HG02763 (cell line): Measurements from ENCODE around the gene FCSK.
A peak's percentile ranks its signal among the peaks of the same experiment; 100 is the strongest.
"Not testable (repeated sequence)": the region's sequence is repeated elsewhere in the genome, so short reads cannot be mapped to it uniquely, and the experiment has no call there.

Experiments
- ATAC-seq: cut with Tn5 transposase; IDR thresholded peaks from one replicate; pipeline ENCODE4 v1.9.1; 2021; ENCODE audit warnings: mild to moderate bottlenecking, moderate library complexity; ENCODE audit not compliant: unreplicated experiment

Gene FCSK

GRCh38 chr16:70430667-70431536 lies 23.5 kb upstream of the FCSK start:
- ATAC-seq: peak; percentile 39

- ATAC-seq: no peak
Observed at GRCh38 chr16:70432356-70432722, 22.1 kb upstream of the FCSK start.

- no peak for ATAC-seq
Observed at GRCh38 chr16:70432723-70433457, 21.5 kb upstream of the FCSK start.

- ATAC-seq: no peak
Observed at GRCh38 chr16:70433458-70434103, 20.8 kb upstream of the FCSK start.

DNA sequence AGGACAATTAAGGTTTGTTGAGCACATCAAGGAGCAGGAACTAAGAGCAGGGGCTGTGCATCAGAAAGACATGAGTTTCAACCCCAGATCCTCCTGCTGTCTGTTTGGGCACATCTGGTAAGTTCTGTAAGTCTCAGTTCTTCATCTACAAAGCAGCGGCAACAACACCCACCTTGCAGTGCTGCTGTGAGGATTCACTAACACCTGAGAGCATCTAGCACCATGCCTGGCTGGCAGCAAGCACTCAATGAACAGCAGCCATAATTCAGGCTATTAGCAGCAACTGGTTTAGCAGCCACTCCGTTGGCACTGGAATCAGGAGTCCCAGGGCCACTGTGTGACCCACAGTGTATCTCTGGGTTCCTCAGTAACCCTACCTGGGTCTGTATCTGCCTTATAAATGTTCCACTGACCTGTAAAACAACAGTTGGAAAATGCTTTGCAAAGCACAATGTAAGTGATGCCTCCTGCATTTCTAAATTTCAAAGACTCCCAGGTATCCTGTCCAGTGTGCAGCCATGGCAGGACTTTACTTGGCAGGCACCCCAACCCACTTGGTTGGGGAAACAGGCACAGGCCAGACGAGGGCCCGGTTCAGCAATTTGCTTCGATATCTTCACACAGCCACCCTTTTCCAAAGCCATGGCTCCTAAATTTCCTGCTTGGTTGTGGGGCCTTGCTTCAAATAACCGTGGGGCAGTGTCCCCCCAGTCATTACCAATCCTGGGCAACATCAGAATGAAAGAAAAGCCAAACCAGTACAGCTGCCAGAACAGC lies 19.7 kb upstream of the FCSK start:
- no peak for ATAC-seq

DNA sequence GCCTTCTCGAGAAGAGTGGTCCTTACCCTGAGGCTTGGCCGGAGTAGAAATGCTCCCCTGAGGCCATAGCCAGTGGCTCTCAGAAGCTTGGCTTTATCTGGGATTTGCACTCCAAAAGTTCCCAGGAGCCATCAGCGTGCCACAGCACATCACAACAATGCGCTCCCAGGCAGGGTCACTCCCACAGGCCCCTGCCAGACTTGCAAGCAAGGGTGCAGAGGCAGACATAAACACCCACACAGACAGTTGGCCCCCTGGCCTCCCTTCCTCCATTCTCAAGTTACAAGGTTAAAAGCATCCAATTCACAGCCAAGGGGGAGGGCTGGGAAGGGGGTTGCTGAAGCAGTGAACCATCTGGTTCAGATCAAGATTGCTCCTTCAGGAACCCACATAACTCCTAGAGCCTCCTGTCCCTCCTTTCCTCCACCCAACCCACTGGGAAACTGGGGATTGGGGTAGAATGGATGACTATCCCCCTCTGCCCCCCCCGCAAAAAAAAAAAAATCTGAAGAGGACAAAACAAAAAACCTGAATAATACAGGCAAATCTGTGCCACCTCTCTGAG lies 17.3 kb upstream of the FCSK start:
- no peak for ATAC-seq

DNA sequence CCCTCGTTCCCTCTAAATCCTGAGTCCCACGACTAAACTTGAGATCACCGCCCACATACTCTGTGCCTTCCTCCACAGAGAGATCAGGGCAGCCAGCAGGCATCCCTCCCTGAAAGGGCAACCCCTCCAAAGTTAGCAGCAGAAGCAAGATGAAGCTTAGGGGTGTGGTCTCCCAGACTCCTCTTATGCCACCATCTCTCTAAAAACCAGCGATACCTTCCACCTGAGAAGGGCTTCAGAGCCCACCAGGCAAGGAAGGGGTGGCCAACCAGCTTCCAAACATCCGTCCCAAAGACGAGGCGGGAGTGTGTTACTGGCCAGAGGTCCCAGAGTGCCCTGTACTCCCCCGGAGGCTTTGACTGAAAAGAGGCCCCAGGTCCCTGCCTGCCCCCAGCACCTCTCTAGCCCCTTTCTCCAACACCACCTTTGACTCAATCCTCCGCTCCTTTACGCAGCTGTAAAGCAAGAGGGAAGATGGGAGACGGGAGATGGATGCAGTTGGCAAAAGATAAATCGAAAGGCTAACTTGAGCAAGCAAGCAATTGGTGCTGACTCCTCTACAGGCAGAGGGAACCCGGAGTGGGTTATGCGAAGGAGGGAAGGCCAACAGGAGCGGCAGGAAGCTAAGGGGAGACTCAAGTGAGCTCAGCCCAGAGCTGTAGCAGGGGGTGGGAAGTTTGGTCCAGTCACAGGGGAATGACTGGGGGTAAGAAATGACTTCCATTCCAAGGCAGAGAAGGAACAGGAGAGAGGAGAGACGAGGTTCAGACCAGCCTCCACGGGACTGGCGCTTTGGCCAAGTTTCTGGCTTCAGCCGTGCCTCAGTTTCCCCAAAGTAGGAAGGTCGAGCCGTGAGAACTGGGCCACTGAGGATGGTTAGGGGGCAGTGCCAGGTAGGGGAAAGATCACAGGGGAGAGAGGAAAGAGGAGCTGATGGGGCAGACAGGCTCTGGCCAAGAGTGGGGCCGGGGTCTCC lies 16.5 kb upstream of the FCSK start:
- ATAC-seq: no peak

DNA sequence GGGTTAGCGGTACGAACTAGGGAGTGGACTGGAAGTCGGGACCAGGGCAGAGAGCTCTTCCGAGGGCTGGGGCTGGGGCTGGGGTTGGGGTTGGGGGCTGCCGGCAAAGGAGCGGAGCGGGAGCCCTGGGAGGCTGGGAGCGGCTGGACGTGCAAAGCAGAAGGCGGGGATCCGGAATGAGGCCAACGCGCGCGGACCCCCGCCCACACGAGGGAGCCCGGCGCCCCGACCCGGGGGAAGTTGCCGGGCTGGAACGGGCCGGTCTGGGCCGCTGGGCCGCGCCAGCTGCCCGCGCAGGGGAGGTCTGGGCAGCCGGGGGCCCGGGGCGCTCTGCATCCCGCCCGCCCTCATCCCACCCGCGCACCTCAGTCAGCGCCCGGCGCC lies 15.8 kb upstream of the FCSK start:
- ATAC-seq: no peak

DNA sequence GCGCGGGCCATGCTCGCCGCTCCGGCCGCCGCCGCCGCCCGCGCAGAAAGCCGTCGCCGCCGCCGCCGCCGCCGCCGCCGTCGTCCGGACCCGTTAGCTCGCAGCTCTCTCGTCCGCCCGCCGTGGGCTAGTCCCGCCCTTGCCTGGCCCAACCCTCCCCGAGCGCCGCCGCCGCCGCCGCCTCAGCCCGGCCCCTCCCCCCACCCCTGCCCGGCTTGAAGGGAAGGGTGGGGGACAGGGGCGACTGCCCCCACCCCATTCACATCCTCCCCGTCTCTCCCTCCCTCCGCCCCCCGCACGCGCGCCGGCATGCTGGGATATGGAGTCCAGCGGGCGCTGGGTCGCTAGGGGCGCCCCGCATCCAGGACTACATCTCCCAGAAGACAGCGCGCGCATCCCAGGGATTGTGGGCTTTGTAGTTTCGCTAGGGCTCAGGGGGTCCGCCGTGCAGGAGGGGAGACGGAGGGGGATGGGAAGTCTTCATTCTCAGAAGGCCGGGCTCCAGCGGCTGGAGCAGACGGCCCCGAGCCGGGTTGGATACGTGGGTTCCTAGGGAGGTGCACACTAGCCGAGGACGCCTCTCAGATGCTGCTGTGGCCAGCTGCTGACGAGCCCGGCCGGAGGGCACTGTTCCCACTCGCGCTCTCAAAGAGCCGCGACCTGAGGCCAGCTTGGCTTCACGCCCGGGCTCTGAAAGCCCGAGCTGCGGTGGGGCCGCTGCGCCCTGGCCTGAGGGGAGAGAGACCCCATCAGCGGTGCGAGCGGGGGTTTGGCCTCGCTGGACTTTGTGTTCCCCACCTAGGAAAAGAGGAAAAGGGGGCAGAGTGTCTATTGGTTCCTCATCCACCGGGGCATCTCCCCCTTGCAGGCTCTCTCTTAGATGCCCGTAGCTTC lies 15.2 kb upstream of the FCSK start, which contains the start of gene ST3GAL2:
Gene ST3GAL2, minus strand, starts transcription at position 132 of the 894 bp plus-strand sequence. CDS start 40,570 bp downstream, outside the sequence.
- ATAC-seq: peak; percentile 80

DNA sequence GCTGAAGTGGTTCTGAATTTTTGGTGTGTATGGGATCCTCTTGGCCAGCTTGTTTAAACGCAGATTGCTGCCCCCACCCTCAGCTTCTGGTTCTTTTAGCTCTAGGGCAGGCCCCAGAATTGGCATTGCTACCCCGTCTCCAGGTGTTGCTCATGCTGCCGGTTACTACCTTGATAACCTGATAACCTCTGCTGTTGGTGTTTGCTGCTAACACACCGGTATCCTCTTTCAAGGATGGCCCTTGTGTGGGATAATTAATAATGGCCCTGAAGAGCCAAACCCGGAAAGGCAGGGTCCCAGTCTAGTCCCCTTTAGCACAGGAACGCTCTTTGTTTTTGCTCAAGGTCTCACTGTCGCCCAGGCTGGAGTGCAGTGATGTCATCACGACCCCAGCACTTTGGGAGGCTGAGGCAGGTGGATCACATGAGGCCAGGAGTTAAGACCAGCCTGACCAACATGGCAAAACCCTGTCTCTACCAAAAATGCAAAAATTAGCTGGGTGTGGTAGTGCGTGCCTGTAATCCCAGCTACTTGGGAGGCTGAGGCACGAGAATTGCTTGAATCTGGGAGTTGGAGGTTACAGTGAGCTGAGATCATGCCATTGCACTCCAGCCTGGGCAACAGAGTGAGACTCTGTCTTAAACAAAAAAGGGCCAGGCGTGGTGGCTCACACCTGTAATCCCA lies 14.2 kb upstream of the FCSK start:
- ATAC-seq: no peak

DNA sequence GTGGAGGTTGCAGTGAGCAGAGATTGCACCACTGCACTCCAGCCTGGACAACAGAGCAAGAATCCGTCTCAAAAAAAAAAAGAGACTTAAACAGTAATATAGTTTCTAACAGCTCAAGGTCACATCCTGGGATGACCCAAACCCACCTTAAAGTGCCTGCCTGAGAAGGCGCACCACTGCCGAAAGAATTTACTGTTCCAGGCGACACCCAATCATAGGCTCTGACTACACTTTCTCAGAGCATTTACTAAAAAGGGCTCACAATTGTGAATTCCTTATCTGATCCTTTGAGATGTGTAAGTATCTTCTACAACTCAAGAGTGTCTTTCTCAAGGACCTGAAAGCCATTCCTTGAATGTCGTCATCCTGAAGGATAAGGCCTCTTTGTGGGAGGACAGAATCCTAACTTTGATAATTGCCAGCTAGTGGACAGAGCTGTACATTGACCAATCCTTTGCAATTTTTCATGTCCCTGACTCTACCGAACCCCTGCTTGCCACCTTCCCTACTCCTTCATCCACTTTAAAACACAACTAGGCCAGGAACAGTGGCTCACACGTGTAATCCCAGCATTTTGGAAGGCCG lies 12.9 kb upstream of the FCSK start:
- no peak for ATAC-seq

DNA sequence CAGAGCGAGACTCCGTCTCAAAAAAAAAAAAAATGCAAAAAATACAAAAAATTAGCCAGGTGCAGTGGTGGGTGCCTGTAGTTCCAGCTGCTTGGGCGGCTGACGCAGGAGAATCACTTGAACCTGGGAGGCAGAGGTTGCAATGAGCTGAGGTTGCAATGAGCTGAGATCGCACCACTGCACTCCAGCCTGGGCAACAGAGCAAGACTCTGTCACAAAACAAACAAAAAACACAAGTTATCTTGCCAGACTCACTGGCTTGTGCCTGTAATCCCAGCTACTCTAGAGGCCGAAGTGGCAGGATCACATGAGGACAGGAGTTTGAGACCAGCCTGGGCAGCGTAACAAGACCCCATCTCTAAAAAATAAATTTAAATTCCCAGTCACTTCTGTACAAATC lies 12.1 kb upstream of the FCSK start:
- no peak for ATAC-seq

- ATAC-seq: no peak
Observed at GRCh38 chr16:70444249-70445063, 9.9 kb upstream of the FCSK start.

GRCh38 chr16:70448075-70448474 lies 6.3 kb upstream of the FCSK start:
- ATAC-seq: no peak

DNA sequence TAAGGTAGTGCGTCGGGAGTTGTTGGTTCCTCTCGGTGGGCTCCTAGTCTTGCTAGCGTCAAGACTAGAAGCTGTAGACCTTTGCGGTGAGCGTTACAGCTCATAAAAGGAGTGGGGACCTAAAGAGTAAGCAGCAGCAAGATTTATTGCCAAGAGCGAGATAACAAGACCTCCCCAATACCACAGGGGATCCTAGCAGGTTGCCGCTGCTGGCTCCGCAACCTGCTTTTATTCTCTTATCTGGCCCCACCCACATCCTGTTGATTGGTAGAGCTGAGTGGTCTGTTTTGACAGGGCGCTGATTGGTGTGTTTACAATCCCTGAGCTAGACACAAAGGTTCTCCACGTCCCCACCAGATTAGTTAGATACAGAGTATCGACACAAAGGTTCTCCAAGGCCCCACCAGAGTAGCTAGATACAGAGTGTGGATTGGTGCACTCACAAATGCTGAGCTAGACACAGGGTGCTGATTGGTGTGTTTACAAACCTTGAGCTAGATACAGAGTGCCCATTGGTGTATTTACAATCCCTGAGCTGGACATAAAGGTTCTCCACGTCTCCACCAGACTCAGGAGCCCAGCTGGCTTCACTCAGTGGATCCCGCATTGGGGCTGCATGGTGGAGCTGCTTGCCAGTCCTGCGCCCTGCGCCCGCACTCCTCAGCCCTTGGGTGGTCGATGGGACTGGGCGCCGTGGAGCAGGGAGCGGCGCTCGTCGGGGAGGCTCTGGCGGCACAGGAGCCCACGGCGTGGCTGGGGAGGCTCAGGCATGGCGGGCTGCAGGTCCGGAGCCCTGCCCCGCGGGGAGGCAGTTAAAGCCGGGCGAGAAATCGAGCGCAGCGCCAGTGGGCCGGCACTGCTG lies 4.0 kb upstream of the FCSK start:
- not testable (repeated sequence) for ATAC-seq

DNA sequence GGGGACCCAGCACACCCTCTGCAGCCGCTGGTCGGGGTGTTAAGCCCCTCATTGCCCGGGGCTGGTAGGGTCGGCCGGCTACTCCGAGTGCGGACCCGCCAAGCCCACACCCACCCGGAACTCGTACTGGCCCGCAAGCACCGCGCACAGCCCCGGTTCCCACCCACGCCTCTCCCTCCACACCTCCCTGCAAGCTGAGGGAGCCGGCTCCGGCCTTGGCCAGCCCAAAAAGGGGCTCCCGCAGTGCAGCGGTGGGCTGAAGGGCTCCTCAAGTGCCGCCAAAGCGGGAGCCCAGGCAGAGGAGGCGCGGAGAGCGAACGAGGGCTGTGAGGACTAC lies 3.4 kb upstream of the FCSK start:
- not testable (repeated sequence) for ATAC-seq
